ENCODE data around the gene ZEB2.

ZEB2 gene

DNA sequence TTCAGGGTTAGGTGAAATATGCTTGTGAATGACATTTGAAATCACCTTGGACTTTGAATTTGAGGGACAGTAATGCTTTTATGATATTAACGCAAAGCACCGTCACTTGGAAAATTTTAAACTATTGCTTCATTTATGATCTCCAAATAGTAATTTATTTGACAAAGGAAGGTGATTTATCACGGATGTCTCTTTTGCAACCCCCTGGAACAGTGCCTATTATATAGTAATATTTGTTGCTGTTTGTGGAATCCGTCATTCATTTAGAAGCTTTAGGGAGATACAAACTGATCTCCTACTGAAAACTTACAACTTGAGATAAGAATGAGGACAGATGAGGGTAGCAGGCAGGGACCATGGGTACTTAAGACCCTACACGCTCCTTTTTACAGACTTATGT, 10.7 kb upstream of the ZEB2 start:
- TF ChIP-seq, protein P1, sequence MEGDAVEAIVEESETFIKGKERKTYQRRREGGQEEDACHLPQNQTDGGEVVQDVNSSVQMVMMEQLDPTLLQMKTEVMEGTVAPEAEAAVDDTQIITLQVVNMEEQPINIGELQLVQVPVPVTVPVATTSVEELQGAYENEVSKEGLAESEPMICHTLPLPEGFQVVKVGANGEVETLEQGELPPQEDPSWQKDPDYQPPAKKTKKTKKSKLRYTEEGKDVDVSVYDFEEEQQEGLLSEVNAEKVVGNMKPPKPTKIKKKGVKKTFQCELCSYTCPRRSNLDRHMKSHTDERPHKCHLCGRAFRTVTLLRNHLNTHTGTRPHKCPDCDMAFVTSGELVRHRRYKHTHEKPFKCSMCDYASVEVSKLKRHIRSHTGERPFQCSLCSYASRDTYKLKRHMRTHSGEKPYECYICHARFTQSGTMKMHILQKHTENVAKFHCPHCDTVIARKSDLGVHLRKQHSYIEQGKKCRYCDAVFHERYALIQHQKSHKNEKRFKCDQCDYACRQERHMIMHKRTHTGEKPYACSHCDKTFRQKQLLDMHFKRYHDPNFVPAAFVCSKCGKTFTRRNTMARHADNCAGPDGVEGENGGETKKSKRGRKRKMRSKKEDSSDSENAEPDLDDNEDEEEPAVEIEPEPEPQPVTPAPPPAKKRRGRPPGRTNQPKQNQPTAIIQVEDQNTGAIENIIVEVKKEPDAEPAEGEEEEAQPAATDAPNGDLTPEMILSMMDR (IDR thresholded peaks at IDR 0.05; ENCODE audit: low read length), result no peak
- no peak for TF ChIP-seq EZH2 (IDR thresholded peaks at IDR 0.05; ENCODE audit: borderline replicate concordance, low read length)
- Histone ChIP-seq H3K9me2 (ENCODE audit: low read depth, low read length) (no peaks in the 10 kb centered on the region), H3K27ac (ENCODE audit: low read depth, low read length, poor library complexity, severe bottlenecking) (no peak overlapping the region), H3K9me3 (ENCODE audit: low read length) (no peaks in the 10 kb centered on the region), H3K79me2 (ENCODE audit: insufficient read depth, low read length) (no peaks in the 10 kb centered on the region), H3F3A (ENCODE audit: insufficient read depth, low read length) (no peaks in the 10 kb centered on the region; the same call in 1 of the 2 replicates), H3K4me2 (ENCODE audit: low read length) (no peak overlapping the region), H4K20me1 (ENCODE audit: insufficient read depth, low read length) (no peaks in the 10 kb centered on the region), H3K9ac (ENCODE audit: low read length) (no peak overlapping the region), H3K36me3 (ENCODE audit: insufficient read depth, low read length) (no peaks in the 10 kb centered on the region), H3K4me3 (ENCODE audit: low read depth, low read length, poor library complexity, severe bottlenecking) (no peak overlapping the region), H3K27me3 (ENCODE audit: insufficient read depth, low read length) (no peaks in the 10 kb centered on the region), H3K4me1 (ENCODE audit: insufficient read depth, low read length, severe bottlenecking) (peaks cover 19% of the 10 kb centered on the region), H2AFZ (ENCODE audit: low read length) (no peak overlapping the region)

GRCh38 chr2:144529841-144530240, 9.9 kb upstream of the ZEB2 start:
- no peaks in the 10 kb centered on the region for H4K20me1 ChIP-seq (ENCODE audit: insufficient read depth, low read length)
- no peak overlapping the region for H3K27ac ChIP-seq (ENCODE audit: low read depth, low read length, poor library complexity, severe bottlenecking)
- H3K79me2 ChIP-seq (ENCODE audit: insufficient read depth, low read length), result no peaks in the 10 kb centered on the region
- H3K36me3 ChIP-seq (ENCODE audit: insufficient read depth, low read length), result no peaks in the 10 kb centered on the region
- H3K4me2 ChIP-seq (ENCODE audit: low read length), result no peak overlapping the region
- no peaks in the 10 kb centered on the region for H3K9me2 ChIP-seq (ENCODE audit: low read depth, low read length)
- no peaks in the 10 kb centered on the region; the same call in 1 of the 2 replicates for H3F3A ChIP-seq (ENCODE audit: insufficient read depth, low read length)
- TF ChIP-seq EZH2 (IDR thresholded peaks at IDR 0.05; ENCODE audit: borderline replicate concordance, low read length), result no peak
- TF ChIP-seq, protein P1 (IDR thresholded peaks at IDR 0.05; ENCODE audit: low read length), result no peak
- H3K27me3 ChIP-seq (ENCODE audit: insufficient read depth, low read length), result no peaks in the 10 kb centered on the region
- no peak overlapping the region for H3K9ac ChIP-seq (ENCODE audit: low read length)
- H3K4me1 ChIP-seq (ENCODE audit: insufficient read depth, low read length, severe bottlenecking), result peaks cover 27% of the 10 kb centered on the region
- no peak overlapping the region for H2AFZ ChIP-seq (ENCODE audit: low read length)
- no peaks in the 10 kb centered on the region for H3K9me3 ChIP-seq (ENCODE audit: low read length)
- H3K4me3 ChIP-seq (ENCODE audit: low read depth, low read length, poor library complexity, severe bottlenecking), result no peak overlapping the region

DNA sequence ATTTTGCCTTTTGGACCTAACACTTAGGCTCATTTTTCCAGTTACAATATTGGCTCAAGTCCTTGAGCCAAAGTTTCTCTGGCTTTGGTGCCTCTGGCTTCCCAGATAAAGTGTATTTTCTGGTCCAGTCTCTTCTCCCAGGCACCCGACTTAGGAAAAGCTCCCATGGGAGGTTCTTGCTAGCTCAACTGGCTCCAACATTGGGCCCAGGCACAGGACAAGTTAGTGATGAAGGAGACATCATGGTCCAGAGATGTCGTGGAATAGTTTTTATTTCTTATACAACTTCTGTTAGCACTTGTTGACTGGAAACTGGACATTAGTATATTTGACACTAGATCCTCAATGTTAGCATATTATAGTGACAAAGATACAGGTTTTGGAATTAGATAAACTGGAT, 8.2 kb upstream of the ZEB2 start:
- Histone ChIP-seq H3K9me3 (ENCODE audit: low read length) (no peaks in the 10 kb centered on the region), H3K27me3 (ENCODE audit: insufficient read depth, low read length) (no peaks in the 10 kb centered on the region), H3K9me2 (ENCODE audit: low read depth, low read length) (no peaks in the 10 kb centered on the region), H3K9ac (ENCODE audit: low read length) (no peak overlapping the region), H3F3A (ENCODE audit: insufficient read depth, low read length) (no peaks in the 10 kb centered on the region; the same call in 1 of the 2 replicates), H3K4me3 (ENCODE audit: low read depth, low read length, poor library complexity, severe bottlenecking) (no peak overlapping the region), H2AFZ (ENCODE audit: low read length) (no peak overlapping the region), H3K79me2 (ENCODE audit: insufficient read depth, low read length) (no peaks in the 10 kb centered on the region), H3K36me3 (ENCODE audit: insufficient read depth, low read length) (no peaks in the 10 kb centered on the region), H4K20me1 (ENCODE audit: insufficient read depth, low read length) (no peaks in the 10 kb centered on the region), H3K4me2 (ENCODE audit: low read length) (no peak overlapping the region), H3K4me1 (ENCODE audit: insufficient read depth, low read length, severe bottlenecking) (peaks cover 36% of the 10 kb centered on the region), H3K27ac (ENCODE audit: low read depth, low read length, poor library complexity, severe bottlenecking) (no peak overlapping the region)
- TF ChIP-seq, protein P1 (IDR thresholded peaks at IDR 0.05; ENCODE audit: low read length), result no peak
- no peak for TF ChIP-seq EZH2 (IDR thresholded peaks at IDR 0.05; ENCODE audit: borderline replicate concordance, low read length)
